Left lung (tissue), 10 donors: Measurements from ENCODE around the gene HIVEP3. TPM values are rescaled to one million over a fixed set of nuclear protein-coding genes. Genes with fewer than 3 reads are reported as not detected.

Experiments
- ATAC-seq: fragments of 200-7000 bp; cut with Tn5 transposase; one replicate; pipeline ENCODE4 v1.9.1; 2020; ENCODE audit warnings: moderate library complexity
- DNase-seq, 4 donors: peaks; one replicate each; pipeline ENCODE4 v3.0.0-alpha.2; 2013 to 2020
- H3K27ac ChIP-seq, 2 donors: fragments of 200-600 bp; sonication (generic) in 1 of 2; one replicate each; pipeline versions ENCODE4 v1.5.0 to v1.8.0; 2020 to 2021
- H3K27me3 ChIP-seq, 2 donors: fragments of 200-600 bp; sonication (generic) in 1 of 2; one replicate each; pipeline versions ENCODE4 v1.5.0 to v1.8.0; 2020 to 2021
- H3K36me3 ChIP-seq, 2 donors: fragments of 200-600 bp; sonication (generic) in 1 of 2; one replicate each; pipeline versions ENCODE4 v1.5.0 to v1.8.0; 2020 to 2021
- H3K4me1 ChIP-seq, 2 donors: fragments of 200-600 bp; one replicate each; pipeline ENCODE4 v1.8.0; 2021
- H3K4me3 ChIP-seq, 2 donors: fragments of 200-600 bp; sonication (generic) in 1 of 2; one replicate each; pipeline versions ENCODE4 v1.5.0 to v1.8.0; 2020 to 2021; ENCODE audit warnings: mild to moderate bottlenecking in 1 of 2
- H3K9me3 ChIP-seq, 2 donors: fragments of 200-600 bp; sonication (generic) in 1 of 2; one replicate each; pipeline versions ENCODE4 v1.5.0 to v1.8.0; 2020 to 2021
- intact Hi-C, 2 donors: fragments of 100-400 bp; cut with DNase I; formaldehyde crosslinking; loops; one replicate each; pipeline versions ENCODE4 v1.11.2 to v1.14.2; 2022
- polyA plus RNA-seq, 6 donors: library from polyadenylated mRNA; unstranded; fragments of 120-200 nt; gene quantifications; one replicate each; pipeline ENCODE4 v1.2.1, GENCODE V29; 2013; ENCODE audit not compliant: insufficient read length in 6 of 6
- total RNA-seq, 2 donors: library from RNA; stranded (reverse); fragmentation: NEBNext Ultra II Directional; extraction: Animal tissue kit (Norgen Biotek cat#: 25700); gene quantifications; one replicate each; pipeline ENCODE4 v1.2.1, GENCODE V29; 2021
- TF ChIP-seq, protein P1 (sequence below), 2 donors: fragments of 200-600 bp; sonication (generic) in 1 of 2; IDR thresholded peaks; one replicate each; pipeline versions ENCODE4 v1.5.0 to v1.8.0; 2021; ENCODE audit warnings: antibody characterized with exemption in 2 of 2
- donor health status: DM: no; HTN: yes; CAD: no.
- donor health status: DM: no; HTN: no; CAD: no.

The HIVEP3 gene
- total and polyA plus RNA-seq, 8 donors = 6.0 to 15.6 (median 7.4) TPM

DNA sequence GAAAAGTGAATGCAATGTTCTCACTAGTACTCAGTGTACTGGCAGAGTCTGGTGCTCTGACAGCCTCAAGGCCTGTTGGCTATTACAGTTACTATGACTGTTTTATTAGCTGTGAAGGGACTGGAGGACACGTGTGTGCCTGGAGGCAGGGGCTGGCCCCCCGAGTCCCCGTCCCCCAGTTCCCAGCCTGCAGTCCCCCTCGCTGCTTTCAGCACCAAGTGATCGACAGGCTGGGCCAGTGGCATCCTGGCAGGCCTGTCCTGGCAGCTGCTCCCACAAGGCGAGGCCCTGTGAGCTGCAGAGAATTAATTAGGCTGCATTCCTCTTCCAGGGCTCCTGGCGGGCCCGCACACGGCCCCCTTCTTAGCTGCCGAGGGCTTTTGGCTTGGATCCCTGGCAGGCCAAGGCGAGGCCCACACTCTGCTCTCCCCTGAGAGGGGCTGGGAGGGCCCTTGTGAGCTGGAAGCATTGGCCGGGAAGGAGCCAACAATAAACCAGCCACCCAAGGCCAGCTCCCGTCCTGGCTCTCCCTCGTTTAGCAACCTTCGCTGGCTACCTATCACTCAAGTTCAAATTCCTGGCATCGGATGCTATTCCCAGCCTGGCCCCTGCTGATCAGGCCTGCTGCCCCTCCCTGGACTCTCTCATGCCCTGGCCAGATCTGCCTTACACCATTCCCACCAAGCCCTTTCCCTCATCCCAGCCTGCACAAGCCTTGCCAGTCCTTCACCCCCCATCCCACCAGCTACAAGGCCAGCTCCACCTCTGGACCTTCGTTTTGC lies 444.0 kb downstream of the HIVEP3 start:
- intact Hi-C loops = no loop called here
- no peak overlapping the region for H3K4me3 ChIP-seq
- ATAC-seq (peak; percentile 58), DNase-seq (peak in 2 of 4 donors; percentile 78 to 86)
- H3K36me3 ChIP-seq = no peaks in the 10 kb centered on the region
- TF ChIP-seq, protein P1, sequence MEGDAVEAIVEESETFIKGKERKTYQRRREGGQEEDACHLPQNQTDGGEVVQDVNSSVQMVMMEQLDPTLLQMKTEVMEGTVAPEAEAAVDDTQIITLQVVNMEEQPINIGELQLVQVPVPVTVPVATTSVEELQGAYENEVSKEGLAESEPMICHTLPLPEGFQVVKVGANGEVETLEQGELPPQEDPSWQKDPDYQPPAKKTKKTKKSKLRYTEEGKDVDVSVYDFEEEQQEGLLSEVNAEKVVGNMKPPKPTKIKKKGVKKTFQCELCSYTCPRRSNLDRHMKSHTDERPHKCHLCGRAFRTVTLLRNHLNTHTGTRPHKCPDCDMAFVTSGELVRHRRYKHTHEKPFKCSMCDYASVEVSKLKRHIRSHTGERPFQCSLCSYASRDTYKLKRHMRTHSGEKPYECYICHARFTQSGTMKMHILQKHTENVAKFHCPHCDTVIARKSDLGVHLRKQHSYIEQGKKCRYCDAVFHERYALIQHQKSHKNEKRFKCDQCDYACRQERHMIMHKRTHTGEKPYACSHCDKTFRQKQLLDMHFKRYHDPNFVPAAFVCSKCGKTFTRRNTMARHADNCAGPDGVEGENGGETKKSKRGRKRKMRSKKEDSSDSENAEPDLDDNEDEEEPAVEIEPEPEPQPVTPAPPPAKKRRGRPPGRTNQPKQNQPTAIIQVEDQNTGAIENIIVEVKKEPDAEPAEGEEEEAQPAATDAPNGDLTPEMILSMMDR (IDR thresholded peaks at IDR 0.05) = no peak
- H3K4me1 ChIP-seq = peaks cover 13 to 21% of the 10 kb centered on the region in 2 donors
- H3K9me3 ChIP-seq = no peaks in the 10 kb centered on the region
- H3K27ac ChIP-seq = no peak overlapping the region
- no peaks in the 10 kb centered on the region for H3K27me3 ChIP-seq

DNA sequence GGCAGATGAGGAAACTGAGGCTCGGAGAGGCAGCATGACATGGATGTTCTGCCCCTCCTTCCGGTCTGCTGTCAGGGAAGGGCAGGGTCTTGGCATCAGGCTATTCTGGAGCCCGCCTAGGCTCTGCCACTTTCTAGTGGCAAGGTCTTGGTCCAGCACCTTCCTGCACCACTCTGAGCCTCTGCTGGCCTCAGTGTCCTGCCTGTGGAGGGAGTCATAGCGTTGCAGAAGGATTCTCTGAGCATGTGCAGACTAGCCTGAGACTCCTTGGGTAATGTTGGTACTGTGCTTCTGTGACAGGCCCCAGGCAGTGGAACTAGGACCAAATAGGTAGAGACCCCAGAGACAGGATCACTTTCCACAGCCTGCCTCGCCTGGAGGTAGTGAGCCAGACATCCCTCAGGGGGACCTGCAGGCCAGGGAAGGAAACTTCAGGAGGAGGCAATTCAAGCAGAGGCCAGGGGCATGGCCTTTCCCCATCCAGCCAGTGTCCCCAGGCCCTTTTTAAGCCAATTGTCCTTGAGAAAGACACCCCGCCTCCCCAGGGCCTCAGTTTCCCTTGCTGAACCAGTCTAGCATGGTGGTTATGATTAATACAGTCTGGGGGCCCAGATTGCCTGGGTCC lies 444.9 kb downstream of the HIVEP3 start:
- Histone ChIP-seq H3K36me3 (no peaks in the 10 kb centered on the region), H3K27ac (no peak overlapping the region)
- no peak for ATAC-seq

DNA sequence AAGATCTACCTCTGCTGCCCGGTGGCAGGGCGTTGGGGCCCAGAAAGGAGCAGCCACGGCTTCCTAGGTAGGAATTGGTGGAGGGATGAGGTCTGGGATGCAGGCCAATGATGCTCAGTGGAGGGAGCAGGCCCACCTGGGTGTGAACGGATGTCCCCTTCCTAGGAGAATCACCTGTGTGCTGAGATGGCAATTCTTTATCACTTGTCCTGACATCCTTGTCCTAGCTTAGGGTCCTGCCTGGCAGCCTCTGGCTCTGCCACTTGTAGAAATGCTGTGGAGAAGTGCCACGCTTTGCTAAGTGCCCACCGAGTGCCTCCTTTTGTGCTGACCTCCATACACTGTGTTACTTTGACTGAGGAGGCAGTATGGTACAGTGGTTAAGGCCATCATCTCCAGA lies 447.1 kb downstream of the HIVEP3 start:
- no peaks in the 10 kb centered on the region for H3K27me3 ChIP-seq
- H3K9me3 ChIP-seq = no peaks in the 10 kb centered on the region
- no peak overlapping the region for H3K4me3 ChIP-seq
- H3K27ac ChIP-seq = no peak overlapping the region
- no peak for DNase-seq
- intact Hi-C loops = no loop called here
- TF ChIP-seq, protein P1 (IDR thresholded peaks at IDR 0.05) = no peak
- no peaks in the 10 kb centered on the region for H3K36me3 ChIP-seq
- ATAC-seq = no peak
- H3K4me1 ChIP-seq = peaks cover 8 to 16% of the 10 kb centered on the region in 2 donors

More for the DNA sequence above, 444.9 kb downstream of the HIVEP3 start:
- DNase-seq = no peak
- peaks cover 13 to 21% of the 10 kb centered on the region in 2 donors for H3K4me1 ChIP-seq
- H3K9me3 ChIP-seq = no peaks in the 10 kb centered on the region
- no peak overlapping the region for H3K4me3 ChIP-seq
- TF ChIP-seq, protein P1 (IDR thresholded peaks at IDR 0.05) = no peak
- no peaks in the 10 kb centered on the region for H3K27me3 ChIP-seq
- intact Hi-C loops = no loop called here

DNA sequence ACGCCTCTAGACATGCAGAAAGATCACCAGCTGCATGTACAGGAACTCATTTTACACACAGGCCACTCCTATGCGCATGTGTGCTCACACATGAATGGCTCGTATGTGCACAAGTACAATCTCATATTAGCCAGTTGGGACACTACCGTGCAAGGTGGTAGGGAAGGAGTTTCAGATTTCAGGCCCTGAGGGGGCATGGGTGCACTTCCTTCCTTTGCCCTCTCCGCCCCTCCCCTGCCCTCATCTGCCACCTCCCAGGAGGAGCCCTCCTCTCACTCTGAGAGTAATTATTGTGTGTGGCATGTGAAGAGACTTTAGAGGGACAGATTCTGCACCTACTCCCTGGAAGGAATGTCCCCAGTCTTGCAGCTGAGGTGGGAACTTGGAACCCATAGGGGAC lies 449.0 kb downstream of the HIVEP3 start:
- Histone ChIP-seq H3K9me3 (no peaks in the 10 kb centered on the region), H3K4me1 (peaks cover 1 to 6% of the 10 kb centered on the region in 2 donors), H3K27me3 (no peaks in the 10 kb centered on the region), H3K36me3 (no peaks in the 10 kb centered on the region), H3K4me3 (no peak overlapping the region), H3K27ac (no peak overlapping the region)
- intact Hi-C loops = no loop called here
- ATAC-seq = no peak
- DNase-seq = no peak
- TF ChIP-seq, protein P1 (IDR thresholded peaks at IDR 0.05) = no peak

DNA sequence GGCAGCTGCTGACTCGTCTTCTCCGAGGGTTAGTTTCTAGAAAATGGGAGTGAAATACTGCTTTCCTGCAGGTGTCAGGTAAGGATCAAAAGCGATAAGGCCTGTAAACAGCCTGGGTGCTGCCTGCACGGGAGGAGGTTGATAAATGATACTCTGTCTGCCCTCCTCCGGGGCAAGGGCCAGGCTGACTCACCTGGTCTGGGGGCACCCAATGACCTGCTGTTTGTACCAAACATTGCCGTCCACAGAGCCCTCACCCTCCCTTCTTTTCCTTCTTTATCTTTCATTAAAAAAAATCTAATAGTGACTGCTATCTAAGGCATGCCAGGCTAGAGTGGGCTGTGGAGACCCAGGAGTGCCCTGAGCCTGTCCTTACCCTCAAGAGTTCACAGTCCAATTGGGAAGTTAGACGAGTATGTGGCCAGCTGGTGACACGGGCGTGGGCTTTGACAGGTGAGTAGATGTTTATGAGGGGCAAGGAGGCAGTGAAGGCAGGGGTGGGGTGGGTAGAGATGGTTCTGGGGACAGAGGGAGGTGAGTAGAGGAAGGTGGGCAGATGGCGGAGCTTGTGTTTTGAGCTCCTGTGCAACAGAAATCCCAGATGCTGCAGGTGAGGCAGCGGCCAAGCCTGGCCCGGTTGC lies 450.5 kb downstream of the HIVEP3 start:
- DNase-seq (no peak), ATAC-seq (no peak)
- intact Hi-C loops = no loop called here
- Histone ChIP-seq H3K4me3 (no peak overlapping the region), H3K27me3 (no peaks in the 10 kb centered on the region), H3K9me3 (no peaks in the 10 kb centered on the region), H3K27ac (no peak overlapping the region), H3K4me1 (no peaks in the 10 kb centered on the region), H3K36me3 (no peaks in the 10 kb centered on the region)
- TF ChIP-seq, protein P1 (IDR thresholded peaks at IDR 0.05) = no peak
